CD4-positive, alpha-beta T cell treated with Interleukin-17A for 4 hours (primary cell): Measurements from ENCODE around the gene THSD4.

Source experiments
- DNase-seq: peaks from one replicate; pipeline ENCODE4 v3.0.0-alpha.2; 2020; ENCODE audit warnings: mixed read lengths

THSD4 gene

DNA sequence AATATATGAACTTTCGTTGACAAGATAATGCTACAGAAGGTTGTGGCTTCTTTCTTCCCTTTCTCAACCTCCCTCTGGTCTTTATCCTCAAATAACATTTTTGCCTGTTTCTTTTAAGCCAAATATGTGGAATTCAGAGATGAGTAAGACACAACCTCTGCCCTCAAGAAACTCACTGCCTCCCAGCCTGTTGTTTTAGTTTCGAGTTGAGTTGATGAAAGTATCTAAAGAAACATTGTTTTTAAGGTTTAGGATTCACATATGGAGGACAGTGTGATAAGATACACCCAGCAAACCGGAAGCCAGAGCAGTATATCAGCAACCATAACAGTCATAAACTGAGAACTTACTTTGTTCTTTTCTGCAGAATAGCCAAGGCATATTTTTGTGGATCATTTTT is 218.6 kb downstream of the THSD4 start:
- no peak for DNase-seq

DNA sequence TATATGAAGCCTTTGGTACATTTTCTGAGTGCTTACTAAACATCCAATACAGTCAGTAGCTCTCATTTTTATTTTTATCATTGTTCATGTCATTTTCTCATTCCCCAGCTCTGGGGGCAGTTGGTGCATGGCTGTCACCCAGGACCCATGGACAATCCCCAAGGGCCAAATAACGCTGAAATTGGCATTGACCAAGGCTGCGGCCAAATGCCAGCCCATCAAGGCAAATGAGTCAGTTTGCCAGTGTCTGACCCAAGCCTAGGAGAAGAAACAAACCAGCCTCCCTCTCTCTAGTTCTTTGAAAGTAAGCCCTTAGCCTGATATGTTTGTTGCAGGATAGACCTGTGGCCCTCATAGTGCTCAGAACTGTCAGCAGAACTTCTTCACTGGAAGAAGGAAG is 219.2 kb downstream of the THSD4 start:
- no peak for DNase-seq

DNA sequence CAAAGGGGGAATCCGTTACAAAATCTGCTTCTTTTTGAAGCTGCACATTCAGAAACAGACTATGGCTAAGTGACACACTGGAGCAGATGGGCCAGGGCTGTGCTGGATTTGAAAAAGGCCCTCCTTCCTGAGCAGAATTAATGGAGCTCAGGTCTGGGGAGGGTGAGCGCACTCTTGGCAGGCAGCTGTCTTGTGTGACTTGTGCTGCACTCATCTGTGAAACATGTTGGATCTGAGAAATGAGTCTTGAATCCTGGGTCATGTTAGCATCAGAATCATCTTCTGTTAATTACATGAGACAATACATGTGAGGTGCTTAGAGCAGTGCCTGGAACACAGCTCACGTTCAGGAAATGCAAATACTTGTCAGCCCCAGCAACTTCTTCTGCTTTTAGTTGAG is 219.6 kb downstream of the THSD4 start:
- DNase-seq = no peak

DNA sequence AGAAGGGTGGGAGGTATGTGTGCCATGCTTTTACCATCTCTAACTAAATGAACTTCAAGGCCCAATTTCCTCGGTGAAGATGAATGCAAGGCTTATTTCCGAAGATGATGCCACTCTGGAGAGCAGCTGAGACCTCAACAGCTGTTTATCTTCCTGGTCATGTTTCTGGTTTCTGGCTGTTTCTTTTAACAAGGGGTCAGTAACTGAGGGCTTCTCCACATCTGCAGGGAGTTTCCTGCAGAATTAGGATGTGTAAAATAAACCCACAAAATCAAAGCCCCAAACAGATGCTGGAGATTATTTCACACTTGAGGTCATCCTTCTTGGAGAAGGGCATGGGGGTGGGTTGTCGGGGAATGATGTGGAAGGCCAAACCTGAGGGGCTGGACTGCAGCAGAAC is 220.3 kb downstream of the THSD4 start:
- no peak for DNase-seq

DNA sequence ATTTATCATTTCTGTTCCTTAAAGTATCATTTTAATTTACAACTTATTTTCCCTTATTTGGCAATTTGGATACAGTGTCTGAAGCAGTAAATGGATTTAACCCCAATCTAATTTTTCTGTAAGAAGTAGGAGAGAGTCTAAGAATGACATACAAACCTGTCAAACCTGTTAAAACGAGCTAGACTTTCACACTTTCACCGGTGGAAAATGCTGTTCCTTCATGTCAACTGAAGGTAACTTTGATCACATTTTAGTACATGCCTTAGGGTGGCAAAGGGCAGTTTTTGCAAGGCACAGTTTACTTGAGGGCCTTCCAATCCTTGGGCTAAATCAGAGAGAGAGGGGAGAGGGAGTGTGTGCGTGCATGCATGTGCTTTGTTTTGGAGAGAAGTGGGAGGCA is 221.4 kb downstream of the THSD4 start:
- DNase-seq = no peak

DNA sequence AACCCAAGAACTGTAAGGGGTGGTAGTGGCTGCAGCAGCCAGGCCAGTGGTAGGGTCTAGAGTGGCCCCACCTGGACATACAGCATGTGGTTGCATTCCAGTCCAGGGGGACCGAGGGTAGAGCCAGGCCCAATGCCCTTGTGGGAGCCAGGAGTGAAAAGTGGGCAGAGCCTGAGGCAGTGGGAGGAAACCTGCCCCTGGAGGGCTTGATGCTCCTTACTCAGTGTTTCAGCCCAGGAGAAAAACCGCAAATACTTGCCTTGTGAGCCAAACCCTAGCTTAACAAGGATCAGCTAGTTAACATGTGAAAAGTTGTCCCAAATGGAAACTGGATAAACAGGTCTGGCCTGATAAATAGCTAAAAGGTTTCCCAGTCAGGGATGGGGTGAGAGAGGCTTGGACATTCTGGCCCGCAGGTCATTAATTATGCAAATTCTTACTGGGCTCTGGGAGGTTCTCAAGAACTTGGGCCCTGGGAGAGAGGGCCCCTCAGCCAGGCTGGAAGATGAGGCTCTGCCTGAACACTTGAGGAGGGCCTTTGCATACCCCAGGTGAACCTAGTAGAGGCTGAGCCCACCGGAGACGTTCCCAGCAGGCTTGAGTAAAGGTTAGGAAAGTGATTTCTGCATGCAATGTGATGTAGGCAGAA is 222.1 kb downstream of the THSD4 start:
- no peak for DNase-seq

DNA sequence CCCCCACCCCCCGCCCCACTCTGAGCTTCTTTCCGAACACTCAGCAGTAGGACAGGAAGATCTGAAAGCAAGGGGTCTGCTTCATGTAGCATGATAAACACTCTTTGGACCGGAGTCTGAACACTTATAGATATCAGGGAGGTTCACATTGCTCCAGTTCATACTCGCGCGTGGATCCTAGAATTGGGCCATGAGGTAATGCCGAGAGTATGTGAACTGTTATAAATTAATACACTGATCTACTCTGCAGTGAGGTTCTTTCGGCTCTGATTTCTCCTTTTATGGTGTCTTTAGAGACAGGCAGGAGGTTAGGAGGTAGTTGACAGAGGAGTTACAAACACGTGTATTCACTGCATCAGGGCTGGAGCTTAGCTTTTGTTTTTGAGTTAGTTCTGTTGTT is 223.0 kb downstream of the THSD4 start:
- DNase-seq = no peak

DNA sequence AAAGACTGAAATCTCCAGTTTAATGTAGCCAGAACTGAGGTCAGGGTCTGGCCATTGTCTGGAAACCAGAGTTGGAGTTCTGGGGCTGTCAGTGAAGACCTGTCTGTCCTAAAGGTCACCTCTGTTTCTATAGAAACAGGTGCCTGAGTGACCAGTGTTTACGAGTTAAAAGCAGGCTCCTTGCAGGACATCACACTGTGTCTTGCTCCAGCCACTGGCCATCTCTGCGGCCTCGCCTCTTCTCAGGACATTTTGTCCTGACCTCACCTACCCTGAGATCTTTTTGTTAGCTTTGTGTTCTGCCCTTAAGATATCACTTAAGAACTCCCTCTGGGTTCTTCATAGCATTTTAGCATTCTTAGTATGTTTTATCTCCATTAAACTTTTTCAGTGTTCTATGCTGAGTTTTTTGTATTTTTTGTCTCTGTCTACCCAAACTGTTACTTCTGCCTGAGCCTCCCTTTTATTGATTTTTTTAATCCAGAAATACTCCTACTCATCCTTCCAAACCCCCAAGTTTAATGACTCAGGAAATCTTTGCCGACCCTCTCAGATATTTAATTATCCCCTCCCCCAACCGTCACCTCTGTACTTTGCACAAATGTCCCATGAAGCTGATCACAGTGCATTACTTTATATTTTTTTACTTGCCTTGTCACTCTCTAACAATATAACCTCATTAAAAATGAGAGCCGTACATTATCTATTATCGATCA is 223.7 kb downstream of the THSD4 start:
- no peak for DNase-seq

DNA sequence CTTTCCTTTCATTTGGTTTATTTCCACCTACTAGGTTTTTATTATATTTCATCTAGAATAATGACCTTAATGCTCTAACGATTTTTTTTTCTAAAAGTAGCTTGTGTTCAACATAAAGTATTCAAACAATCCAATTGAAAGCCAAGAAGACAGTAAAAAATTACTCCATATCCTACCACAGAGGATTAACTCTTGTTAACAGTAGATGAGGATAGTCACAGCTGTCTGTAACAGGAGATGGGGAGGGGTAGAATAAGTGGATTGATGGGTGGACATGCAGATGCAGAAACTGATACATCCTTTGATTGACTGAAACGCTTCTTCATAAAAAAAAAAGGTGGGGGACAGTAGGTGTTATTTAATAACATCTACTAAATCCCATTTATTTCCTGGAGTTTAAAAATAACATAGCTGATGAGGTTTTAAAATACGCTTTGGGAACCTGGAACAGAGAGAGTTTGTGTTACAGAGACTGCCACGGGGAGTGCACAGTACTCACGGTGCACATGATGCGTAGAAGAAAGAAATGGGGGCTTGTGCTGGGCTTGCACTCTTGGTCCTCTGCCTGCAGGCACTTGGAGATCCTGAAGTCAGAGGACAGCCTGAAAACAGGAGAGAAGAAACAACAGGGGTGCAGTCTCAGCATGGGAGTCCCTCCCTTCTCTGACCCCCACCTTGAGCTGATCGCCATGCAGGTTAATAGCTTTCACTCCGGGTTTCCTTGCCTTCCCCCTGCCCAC is 226.7 kb downstream of the THSD4 start:
- DNase-seq = no peak

DNA sequence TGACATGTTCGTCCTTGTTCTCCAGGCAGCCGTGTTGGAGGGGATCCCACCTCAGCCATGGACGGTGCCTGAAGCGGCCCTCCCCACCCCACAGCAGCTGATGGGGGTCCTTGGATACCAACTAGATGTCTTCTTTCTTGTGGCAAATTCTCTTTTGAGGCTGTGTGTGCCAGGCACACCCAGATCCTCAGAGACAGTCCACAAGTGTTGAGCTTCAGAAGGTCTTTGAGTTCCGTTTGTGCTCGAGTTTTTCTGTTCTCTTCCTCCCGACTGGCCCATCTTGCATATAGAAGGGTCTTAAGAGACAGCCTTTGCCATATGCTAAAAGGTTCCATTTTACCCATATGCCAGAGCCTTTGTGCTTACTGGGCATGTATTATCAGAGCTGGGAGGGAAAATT is 227.4 kb downstream of the THSD4 start:
- no peak for DNase-seq

DNA sequence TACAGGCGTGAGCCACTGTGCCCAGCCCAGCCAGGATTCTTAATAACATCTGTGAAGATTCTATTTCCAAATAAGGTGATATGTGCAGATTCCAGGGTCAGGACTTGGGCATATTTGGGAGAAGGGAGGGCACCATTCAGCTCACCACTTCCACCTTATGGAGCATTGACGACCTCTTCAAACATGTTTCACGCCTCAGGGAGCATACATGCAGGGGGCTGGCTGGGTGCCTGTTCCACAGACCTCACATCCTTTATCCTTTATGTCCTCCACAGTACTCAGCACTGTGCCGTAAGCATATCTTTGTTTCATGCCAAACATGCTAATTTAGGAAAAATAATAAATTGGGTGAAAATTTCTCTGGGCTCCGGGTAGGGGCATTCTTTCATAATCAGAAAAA is 229.0 kb downstream of the THSD4 start:
- no peak for DNase-seq

DNA sequence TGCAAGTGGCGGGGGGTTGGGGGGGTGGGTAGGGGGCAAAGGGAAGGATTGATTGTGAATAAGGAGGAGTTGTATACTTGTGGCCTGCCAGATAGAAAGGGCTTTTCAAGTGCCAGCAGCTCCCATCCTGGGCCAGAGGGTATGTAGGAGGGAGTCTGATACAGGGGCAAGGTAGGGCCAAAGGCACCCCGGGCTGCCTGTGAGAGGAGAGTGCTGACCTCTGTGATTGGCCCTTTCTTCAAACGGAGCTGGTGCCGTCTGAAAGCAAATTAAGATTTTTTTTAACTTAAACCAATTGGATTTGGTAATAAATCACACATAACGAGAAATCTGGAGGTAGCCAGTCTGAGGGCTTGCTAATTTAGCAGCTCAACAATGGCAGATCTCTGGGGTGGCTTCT is 229.9 kb downstream of the THSD4 start:
- no peak for DNase-seq

DNA sequence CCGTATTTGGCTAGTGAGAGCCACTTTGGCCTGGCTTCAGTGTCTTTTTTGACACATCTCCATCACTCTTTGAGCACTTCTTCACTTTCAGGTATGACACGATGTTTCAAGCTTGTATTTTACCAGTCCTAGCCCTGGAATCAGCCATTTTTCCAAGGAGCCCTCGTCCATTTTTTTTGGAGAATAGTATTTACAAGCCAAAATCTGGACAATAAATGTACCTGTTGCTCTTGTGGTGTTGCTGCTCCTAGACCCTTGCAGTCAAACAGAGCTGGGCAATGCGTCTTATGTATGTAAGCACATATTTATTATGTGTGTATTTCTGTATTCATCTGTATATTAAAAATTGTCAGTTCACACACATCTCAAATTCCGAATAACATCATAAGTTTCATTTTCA is 231.2 kb downstream of the THSD4 start:
- DNase-seq = no peak

DNA sequence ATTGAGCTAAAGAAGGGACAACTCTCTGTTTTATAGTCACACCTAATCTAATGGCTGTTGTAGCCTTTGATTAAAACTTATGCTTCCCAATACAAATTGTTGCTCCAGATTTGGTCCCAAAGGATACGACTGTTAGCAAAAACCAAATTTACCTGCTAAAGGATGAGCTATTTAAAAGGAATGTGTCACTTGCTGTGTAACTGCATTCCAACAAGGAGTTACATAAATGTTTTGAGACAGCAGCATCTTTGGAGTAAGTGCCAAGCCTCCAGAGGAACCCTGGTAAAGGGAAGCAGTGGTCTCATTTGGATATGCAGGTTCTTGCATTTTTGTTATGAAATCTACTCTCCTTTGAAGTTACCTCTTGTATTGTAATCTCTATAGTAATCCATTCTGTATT is 233.3 kb downstream of the THSD4 start:
- no peak for DNase-seq

DNA sequence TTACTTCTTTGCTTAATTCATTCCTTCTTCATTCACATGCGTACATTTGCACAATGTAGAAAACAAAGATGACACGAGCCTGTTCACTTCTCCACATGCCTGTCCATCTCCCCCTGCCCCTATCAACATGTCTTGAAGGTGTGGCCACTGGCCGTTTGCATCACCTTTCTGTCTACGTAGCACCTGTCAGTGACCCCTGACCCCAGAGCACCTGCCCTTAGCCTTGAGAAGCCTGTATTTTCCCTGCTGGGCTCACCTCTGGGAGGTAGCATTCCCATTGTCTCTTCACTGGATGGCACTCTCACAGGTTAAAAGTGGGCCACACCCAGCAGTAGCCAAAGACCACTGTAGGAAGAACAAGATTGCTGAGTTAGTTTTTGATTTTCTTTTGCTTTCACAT is 234.1 kb downstream of the THSD4 start:
- no peak for DNase-seq

DNA sequence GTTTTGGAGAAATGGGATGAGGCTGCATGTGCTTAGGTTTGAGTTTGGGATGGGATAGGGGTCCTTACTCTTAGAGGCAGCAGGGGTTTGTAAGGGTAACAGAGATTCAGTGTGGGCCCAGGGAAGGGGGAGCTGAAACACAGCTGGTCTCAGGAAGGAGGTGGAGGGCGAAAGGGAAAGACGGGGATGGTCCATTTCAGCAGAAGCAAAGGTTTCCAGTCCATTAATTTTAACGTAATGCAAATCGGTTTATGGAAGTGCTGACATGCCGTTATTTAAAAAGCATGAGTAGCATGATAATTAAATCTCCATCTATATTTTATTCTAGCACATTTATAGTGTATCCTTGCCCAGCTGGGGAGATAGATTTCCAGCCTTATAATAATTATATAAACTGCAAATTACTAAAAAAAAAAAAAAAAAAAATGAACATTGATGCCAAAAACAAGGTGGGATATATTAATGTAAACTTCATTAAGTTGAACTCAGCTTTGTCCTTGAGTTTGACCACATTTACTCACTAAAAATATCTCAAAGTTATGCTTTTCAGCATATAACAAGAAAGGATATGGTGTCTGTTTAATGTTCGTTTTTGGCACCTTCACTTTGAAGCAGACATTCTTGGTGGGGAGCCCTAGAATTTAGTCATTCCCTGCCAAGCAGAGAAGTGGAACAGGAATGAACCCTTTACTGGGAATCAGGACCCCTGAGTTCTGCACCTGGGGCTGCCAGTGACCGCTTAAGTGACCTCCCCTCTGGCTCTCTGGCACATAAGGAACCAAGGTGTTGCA is 234.7 kb downstream of the THSD4 start:
- no peak for DNase-seq

DNA sequence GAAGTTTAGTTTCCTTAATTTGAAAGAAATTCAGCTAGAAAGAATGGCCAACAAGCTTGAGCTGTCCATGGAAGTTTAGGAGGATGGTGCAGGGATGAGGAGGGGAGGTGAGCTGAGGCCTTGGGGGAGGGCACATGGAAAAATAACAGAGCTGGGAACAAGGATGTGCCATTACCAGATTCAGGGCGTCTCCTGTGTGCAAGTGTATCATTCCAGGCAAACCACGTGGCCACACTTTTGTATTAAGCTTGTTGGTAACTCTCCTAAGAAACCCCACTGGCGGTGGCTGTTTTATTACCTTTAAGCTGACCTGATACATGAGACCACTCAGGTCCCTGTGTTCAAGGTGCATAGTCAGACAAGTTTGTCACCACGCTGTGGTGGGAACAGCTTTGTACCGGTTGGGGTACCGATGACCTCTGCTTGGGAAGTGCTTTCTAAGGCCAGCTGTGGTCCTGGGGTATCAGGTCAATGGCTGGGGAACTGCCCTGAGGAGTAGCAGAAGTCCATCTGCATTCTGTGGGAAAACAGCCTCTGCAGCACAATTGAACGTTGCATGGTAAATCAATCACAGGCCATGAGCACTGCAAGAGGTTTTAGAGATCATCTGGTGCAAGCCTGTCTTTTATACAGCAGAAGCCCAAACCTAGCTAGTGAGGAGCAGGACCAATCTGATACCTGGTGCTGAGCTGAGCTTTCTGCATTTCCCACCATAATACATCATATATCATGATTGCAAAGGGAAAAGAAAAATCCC is 235.5 kb downstream of the THSD4 start:
- no peak for DNase-seq

DNA sequence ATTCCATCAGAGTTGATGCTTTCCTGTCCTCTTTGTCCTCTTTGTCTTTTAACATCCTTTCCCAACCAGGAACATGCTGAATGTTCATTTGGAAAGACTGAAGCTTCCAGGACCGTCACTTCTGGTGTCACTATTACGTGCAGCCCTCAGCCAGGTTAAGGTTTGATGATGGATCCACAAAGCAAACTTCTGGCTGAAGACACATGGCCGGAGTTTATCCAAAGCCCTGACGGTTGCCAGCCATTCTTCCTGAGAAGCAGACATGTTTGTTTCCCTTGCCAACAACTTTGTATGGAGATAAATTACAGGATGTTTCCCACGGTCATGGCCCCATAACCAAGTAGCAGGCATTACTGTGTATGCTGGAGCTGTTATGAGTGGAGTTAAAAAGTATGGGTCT is 236.9 kb downstream of the THSD4 start:
- DNase-seq = no peak

DNA sequence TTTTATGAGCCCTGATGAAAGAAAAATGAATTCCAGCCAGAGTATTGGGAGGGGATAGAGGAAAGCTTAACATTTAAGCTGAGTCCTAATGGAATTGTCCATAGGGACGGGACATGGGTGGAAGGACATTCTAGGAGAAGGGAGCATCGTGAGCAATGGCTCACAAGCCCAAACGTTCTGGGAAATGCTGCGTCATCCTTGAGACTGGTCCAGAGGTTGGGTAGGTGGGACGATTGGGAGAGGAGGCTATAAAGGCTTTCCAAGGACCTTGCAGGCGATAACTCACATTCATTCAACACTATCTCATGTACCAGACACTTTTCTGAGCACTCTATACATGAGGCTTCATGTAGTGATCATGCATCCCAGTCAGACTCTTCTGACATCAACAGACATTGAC is 237.5 kb downstream of the THSD4 start:
- no peak for DNase-seq

DNA sequence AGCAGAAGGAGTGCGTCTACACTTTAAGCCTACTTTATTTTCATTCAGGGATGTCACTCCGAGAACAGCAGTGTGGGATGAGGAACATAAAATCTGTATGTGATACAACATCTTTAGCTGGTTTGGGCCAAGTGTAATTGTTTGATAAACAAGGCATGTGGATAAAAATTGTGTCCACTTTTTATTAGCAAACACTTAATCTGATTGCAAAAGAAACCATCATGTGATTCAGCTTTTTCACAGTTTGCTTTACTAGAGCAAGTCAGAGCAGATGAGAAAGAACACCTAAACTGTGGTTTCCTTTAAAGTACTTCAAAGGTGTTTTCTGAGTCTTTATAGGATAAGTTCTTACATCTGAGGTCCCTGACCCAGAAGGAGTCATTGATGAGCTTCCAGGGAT is 237.9 kb downstream of the THSD4 start:
- no peak for DNase-seq

DNA sequence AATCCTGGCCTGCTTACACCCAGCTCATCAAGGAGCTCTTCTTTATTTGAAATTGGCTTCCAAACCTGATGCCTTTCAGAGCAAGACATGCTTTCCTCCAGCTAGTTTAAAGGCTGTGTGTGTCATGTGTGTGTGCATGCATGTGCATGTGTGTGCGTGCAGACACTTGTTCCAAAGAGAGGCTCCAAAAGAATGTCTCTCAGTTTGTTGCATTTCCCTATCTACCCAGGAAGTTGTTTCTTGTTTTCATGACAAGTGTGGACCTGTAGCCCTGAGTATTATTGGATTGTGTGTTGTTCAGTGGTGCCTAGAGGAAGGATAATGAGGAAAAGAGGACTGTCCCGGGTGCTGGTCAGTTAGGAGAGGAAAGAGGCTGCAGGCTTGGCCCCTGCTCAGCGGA is 240.0 kb downstream of the THSD4 start:
- DNase-seq = no peak

DNA sequence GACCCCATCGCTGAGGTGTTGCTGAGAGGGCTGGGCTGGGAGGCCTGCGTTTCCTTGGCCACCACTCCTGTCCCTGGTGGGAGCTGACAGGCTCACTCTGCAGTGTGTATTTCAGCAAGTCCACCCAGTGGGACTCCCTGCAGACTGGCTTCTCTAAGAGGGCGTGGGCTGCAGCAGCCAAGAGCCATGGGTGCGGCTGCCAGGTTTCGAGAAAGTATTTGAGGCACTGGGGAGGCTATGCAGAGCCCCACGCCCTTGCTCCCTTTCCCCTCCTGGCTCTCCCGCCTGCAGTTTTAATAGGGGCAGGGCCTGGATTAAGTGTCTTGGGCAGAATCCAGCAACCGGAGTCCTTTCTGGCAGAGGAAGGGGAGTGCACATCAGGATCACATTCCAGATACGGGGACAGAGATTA is 242.1 kb downstream of the THSD4 start:
- no peak for DNase-seq

DNA sequence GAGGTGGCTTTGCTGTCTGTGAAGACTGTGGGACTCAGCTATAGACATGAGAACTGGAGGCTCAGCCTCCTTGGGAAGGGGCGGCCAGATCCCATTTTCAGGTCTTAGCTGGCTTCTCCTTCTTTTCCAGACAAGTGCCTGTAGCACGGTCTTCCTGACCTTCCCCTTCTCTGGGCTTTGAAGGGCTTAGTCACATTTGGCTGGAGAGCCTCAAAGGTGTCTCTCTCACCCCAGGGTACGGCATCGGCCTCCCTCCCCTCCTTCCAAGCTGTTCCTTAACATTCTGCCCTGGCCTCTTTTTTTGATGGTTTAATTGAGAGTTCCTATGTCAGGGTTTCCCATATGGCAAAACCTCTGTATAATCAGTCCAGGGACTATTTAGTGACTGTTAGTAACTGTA is 242.7 kb downstream of the THSD4 start:
- no peak for DNase-seq
